Esophagus (tissue), 2 donors: Measurements from ENCODE around the gene ALDOA. TPM values are rescaled to one million over a fixed set of nuclear protein-coding genes. Genes with fewer than 3 reads are reported as not detected.
A peak's percentile ranks its signal among the peaks of the same experiment; 100 is the strongest.

Experiments used
- H3K27ac ChIP-seq, 2 donors: one replicate each; pipeline ENCODE4 v1.5.1; 2013; ENCODE audit warnings: low read depth in 2 of 2, mild to moderate bottlenecking in 2 of 2, inconsistent platforms in 1 of 2, low read length in 1 of 2, moderate library complexity in 1 of 2
- H3K27me3 ChIP-seq, 2 donors: one replicate each; pipeline ENCODE4 v1.6.1; 2013; ENCODE audit warnings: low read length in 2 of 2, control low read depth in 1 of 2, mild to moderate bottlenecking in 1 of 2; ENCODE audit not compliant: insufficient read depth in 2 of 2, control insufficient read depth in 1 of 2
- H3K36me3 ChIP-seq, 2 donors: one replicate each; pipeline ENCODE4 v1.6.1; 2013; ENCODE audit warnings: low read length in 1 of 2; ENCODE audit not compliant: control insufficient read depth in 2 of 2, insufficient read depth in 2 of 2
- H3K4me1 ChIP-seq, 2 donors: one replicate each; pipeline ENCODE4 v1.6.1; 2013; ENCODE audit warnings: low read length in 1 of 2; ENCODE audit not compliant: control insufficient read depth in 2 of 2, insufficient read depth in 2 of 2
- H3K4me3 ChIP-seq, 2 donors: one replicate each; pipeline ENCODE4 v1.5.1; 2013; ENCODE audit warnings: low read length in 2 of 2, mild to moderate bottlenecking in 2 of 2, low read depth in 1 of 2, moderate library complexity in 1 of 2
- H3K9me3 ChIP-seq, 2 donors: one replicate each; pipeline ENCODE4 v1.6.1; 2013; ENCODE audit warnings: mild to moderate bottlenecking in 2 of 2, low read depth in 1 of 2, low read length in 1 of 2, moderate library complexity in 1 of 2; ENCODE audit not compliant: control insufficient read depth in 2 of 2, insufficient read depth in 1 of 2
- WGBS, 2 donors: extraction: QIAGEN DNeasy Blood & Tissue Kit; methylation state at CpG; one replicate each; pipeline ENCODE4 v1.1.7; 2013; 5-methylcytosine and 5-hydroxymethylcytosine counted together
- polyA plus RNA-seq, 2 donors: library from polyadenylated mRNA; stranded (reverse); fragments of 200-250 nt; gene quantifications; one replicate each; pipeline ENCODE4 v1.2.3, GENCODE V29; 2013
- donor health status: healthy with polysubstance abuse.
- donor health status: Bipolar disorder and iron deficiency.

Gene ALDOA
- polyA plus RNA-seq, 2 donors = 1,266 to 1,398 TPM

GRCh38 chr16:30066761-30067583 lies 1.4 kb downstream of the ALDOA start:
- Histone ChIP-seq H3K4me3 (peak overlapping the region; percentile 92 to 100), H3K9me3 (no peaks in the 10 kb centered on the region), H3K27ac (peak overlapping the region; percentile 97 to 98), H3K4me1 (peaks cover 7 to 27% of the 10 kb centered on the region in 2 donors), H3K36me3 (peaks cover 31 to 46% of the 10 kb centered on the region in 2 donors), H3K27me3 (no peaks in the 10 kb centered on the region)
- WGBS, 2 donors = 23 to 32% methylated on average over 21 of the region's 21 CpGs

- no peaks in the 10 kb centered on the region for H3K9me3 ChIP-seq
- WGBS, 2 donors = 42 to 55% methylated on average over 6 of the region's 6 CpGs
- H3K27ac ChIP-seq = peak overlapping the region; percentile 7 to 98
- peaks cover 31 to 47% of the 10 kb centered on the region in 2 donors for H3K36me3 ChIP-seq
- H3K4me3 ChIP-seq = peak overlapping the region; percentile 92 to 100
- H3K4me1 ChIP-seq = peaks cover 7 to 27% of the 10 kb centered on the region in 2 donors
- no peaks in the 10 kb centered on the region for H3K27me3 ChIP-seq
These were observed 2.0 kb downstream of the ALDOA start for GRCh38 chr16:30067584-30067916.

GRCh38 chr16:30068333-30068732 lies 2.8 kb downstream of the ALDOA start:
- WGBS, 2 donors = 79 to 81% methylated on average over 9 of the region's 9 CpGs
- H3K27me3 ChIP-seq = no peaks in the 10 kb centered on the region
- H3K36me3 ChIP-seq = peaks cover 31 to 49% of the 10 kb centered on the region in 2 donors
- H3K4me3 ChIP-seq = peak overlapping the region in 1 of 2 donors; percentile 13
- H3K9me3 ChIP-seq = no peaks in the 10 kb centered on the region
- H3K27ac ChIP-seq = peak overlapping the region in 1 of 2 donors; percentile 70
- H3K4me1 ChIP-seq = peaks cover 7 to 27% of the 10 kb centered on the region in 2 donors

- H3K4me3 ChIP-seq = peak overlapping the region in 1 of 2 donors; percentile 13
- H3K36me3 ChIP-seq = peaks cover 31 to 49% of the 10 kb centered on the region in 2 donors
- peaks cover 2 to 20% of the 10 kb centered on the region in 2 donors for H3K4me1 ChIP-seq
- H3K27me3 ChIP-seq = no peaks in the 10 kb centered on the region
- H3K9me3 ChIP-seq = no peaks in the 10 kb centered on the region
- H3K27ac ChIP-seq = peak overlapping the region in 1 of 2 donors; percentile 70
- 75 to 79% methylated on average over 17 of the region's 17 CpGs for WGBS, 2 donors
These were observed 3.4 kb downstream of the ALDOA start for GRCh38 chr16:30068750-30069610.

- Histone ChIP-seq H3K4me3 (peak overlapping the region in 1 of 2 donors; percentile 11), H3K36me3 (peaks cover 31 to 49% of the 10 kb centered on the region in 2 donors), H3K9me3 (no peaks in the 10 kb centered on the region), H3K27ac (peak overlapping the region; percentile 35 to 64), H3K27me3 (no peaks in the 10 kb centered on the region), H3K4me1 (peaks cover 2 to 19% of the 10 kb centered on the region in 2 donors)
- 67 to 69% methylated on average over 31 of the region's 31 CpGs for WGBS, 2 donors
These were observed 4.3 kb downstream of the ALDOA start for GRCh38 chr16:30069611-30070462.

GRCh38 chr16:30070490-30070889 lies 4.9 kb downstream of the ALDOA start:
- no peaks in the 10 kb centered on the region for H3K9me3 ChIP-seq
- H3K36me3 ChIP-seq = peaks cover 31 to 49% of the 10 kb centered on the region in 2 donors
- peak overlapping the region; percentile 19 to 64 for H3K27ac ChIP-seq
- H3K4me1 ChIP-seq = peaks cover 2 to 19% of the 10 kb centered on the region in 2 donors
- H3K27me3 ChIP-seq = no peaks in the 10 kb centered on the region
- H3K4me3 ChIP-seq = no peak overlapping the region

- Histone ChIP-seq H3K27me3 (no peaks in the 10 kb centered on the region), H3K36me3 (peaks cover 10 to 32% of the 10 kb centered on the region in 2 donors), H3K27ac (peak within 1 kb of the TSS; percentile 96), H3K4me1 (peaks cover 3 to 8% of the 10 kb centered on the region in 2 donors), H3K9me3 (no peaks in the 10 kb centered on the region), H3K4me3 (peak within 1 kb of the TSS; percentile 77 to 87)
- 1 to 2% methylated on average over 56 to 67 of the region's 67 CpGs for WGBS, 2 donors
These were observed 10.1 kb downstream of the ALDOA start, which contains the start of gene PPP4C for GRCh38 chr16:30075503-30076275. PPP4C (plus strand) TSS chr16:30075994; CDS start chr16:30076378, 384 bp downstream.

GRCh38 chr16:30076276-30076791 lies 10.8 kb downstream of the ALDOA start:
- peaks cover 16 to 34% of the 10 kb centered on the region in 2 donors for H3K36me3 ChIP-seq
- WGBS, 2 donors = 1 to 3% methylated on average over 33 of the region's 33 CpGs
- H3K27me3 ChIP-seq = no peaks in the 10 kb centered on the region
- H3K4me3 ChIP-seq = peak overlapping the region; percentile 77 to 87
- H3K4me1 ChIP-seq = peaks cover 3 to 8% of the 10 kb centered on the region in 2 donors
- peak overlapping the region; percentile 96 for H3K27ac ChIP-seq
- H3K9me3 ChIP-seq = no peaks in the 10 kb centered on the region
